ENCODE data around the gene ITPK1.

The ITPK1 gene

GRCh38 chr14:93005135-93005813 is 110.5 kb downstream of the ITPK1 start:
- FAIRE-seq: no peak

- FAIRE-seq: no peak
Observed at GRCh38 chr14:93004699-93005082, 111.0 kb downstream of the ITPK1 start.

- FAIRE-seq: no peak
Observed at GRCh38 chr14:93003945-93004698, 111.6 kb downstream of the ITPK1 start.

GRCh38 chr14:93002851-93003298 is 112.8 kb downstream of the ITPK1 start:
- no peak for FAIRE-seq

GRCh38 chr14:93002049-93002448 is 113.7 kb downstream of the ITPK1 start:
- FAIRE-seq: no peak

- no peak for FAIRE-seq
Observed at GRCh38 chr14:92998946-92999345, 116.8 kb downstream of the ITPK1 start.

- no peak for FAIRE-seq
Observed at GRCh38 chr14:92997343-92998061, 118.2 kb downstream of the ITPK1 start.

- no peak for FAIRE-seq
Observed at GRCh38 chr14:92995620-92996019, 120.1 kb downstream of the ITPK1 start.

GRCh38 chr14:92994942-92995341 is 120.8 kb downstream of the ITPK1 start:
- FAIRE-seq: no peak

GRCh38 chr14:92994131-92994676 is 121.5 kb downstream of the ITPK1 start:
- FAIRE-seq: no peak

- no peak for FAIRE-seq
Observed at GRCh38 chr14:92993302-92993701, 122.4 kb downstream of the ITPK1 start.

GRCh38 chr14:92991536-92991935 is 124.2 kb downstream of the ITPK1 start:
- FAIRE-seq: no peak

- FAIRE-seq: no peak
Observed at GRCh38 chr14:92990456-92991430, 125.0 kb downstream of the ITPK1 start.

- no peak for FAIRE-seq
Observed at GRCh38 chr14:92988786-92989755, 126.7 kb downstream of the ITPK1 start.

- no peak for FAIRE-seq
Observed at GRCh38 chr14:92987713-92988510, 127.8 kb downstream of the ITPK1 start.

- no peak for FAIRE-seq
Observed at GRCh38 chr14:92987148-92987570, 128.6 kb downstream of the ITPK1 start.

- no peak for FAIRE-seq
Observed at GRCh38 chr14:92986254-92987147, 129.2 kb downstream of the ITPK1 start.

GRCh38 chr14:92985521-92985920 is 130.2 kb downstream of the ITPK1 start:
- FAIRE-seq: no peak

- no peak for FAIRE-seq
Observed at GRCh38 chr14:92984896-92985295, 130.8 kb downstream of the ITPK1 start.

Data from endometrium (tissue), 2 donors.